NCI-H2081 treated with DMSO at 0.1 percent for 48 hours (cell line): ENCODE results near the gene SPIRE2.
"Not testable (repeated sequence)": the region's sequence is repeated elsewhere in the genome, so short reads cannot be mapped to it uniquely, and the experiment has no call there.

Experiments
- DNase-seq: peaks from one replicate; lab custom pipeline; 2025; lab: John Stamatoyannopoulos, UW

SPIRE2 gene

DNA sequence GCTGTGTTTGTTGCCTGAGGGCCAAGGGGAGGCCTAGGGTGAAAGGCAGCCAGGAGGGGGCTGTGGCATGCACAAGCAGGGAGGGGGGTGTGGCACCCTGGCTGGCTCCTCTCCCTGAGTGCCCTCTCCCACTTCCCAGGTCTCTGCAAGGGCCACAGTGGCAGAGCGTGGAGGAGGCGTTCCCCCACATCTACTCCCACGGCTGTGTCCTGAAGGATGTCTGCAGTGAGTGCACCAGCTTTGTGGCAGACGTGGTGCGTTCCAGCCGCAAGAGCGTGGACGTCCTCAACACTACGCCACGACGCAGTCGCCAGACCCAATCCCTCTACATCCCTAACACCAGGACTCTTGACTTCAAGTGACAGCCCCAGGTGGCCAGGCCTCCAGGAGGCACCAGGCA lies 41.6 kb downstream of the SPIRE2 start:
- no peak for DNase-seq

DNA sequence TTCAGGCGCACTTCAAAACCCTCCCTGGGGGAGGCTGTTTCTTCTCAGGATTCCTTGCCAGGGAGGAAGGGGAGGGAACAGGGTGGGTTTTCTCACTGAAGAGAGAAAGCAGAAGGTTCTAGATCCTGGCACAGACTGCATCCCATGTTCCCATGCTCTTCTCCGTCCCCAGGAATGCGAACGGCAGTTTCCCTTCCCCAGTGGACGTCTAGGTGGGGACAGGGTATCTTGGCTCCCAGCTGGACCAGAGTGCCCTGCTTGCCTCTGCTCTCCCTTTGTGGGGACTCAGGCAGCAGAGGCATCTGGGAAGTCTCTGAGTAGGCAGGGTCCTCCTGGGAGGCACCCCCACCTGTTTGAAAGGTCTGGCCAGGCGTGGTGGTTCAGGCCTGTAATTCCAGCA lies 42.2 kb downstream of the SPIRE2 start:
- DNase-seq = no peak

DNA sequence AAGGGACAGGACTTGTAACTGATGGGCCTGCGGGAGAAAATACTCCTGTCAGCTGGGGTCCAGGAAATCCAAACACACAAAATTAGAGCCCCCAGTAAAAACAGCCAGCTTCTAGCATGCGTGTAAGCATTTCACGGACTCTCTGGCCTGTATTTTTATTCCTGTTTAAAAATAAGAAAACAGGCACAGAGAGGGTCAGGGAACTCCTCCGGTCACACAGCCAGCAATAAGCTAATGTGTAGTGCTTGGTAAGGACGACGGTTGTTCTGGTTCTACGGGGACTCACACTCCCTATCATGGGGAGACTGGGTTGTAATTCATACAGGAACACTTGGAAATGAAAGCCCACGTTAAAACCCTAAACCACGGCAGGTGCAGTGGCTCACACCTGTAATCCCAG lies 43.6 kb downstream of the SPIRE2 start:
- DNase-seq = no peak

DNA sequence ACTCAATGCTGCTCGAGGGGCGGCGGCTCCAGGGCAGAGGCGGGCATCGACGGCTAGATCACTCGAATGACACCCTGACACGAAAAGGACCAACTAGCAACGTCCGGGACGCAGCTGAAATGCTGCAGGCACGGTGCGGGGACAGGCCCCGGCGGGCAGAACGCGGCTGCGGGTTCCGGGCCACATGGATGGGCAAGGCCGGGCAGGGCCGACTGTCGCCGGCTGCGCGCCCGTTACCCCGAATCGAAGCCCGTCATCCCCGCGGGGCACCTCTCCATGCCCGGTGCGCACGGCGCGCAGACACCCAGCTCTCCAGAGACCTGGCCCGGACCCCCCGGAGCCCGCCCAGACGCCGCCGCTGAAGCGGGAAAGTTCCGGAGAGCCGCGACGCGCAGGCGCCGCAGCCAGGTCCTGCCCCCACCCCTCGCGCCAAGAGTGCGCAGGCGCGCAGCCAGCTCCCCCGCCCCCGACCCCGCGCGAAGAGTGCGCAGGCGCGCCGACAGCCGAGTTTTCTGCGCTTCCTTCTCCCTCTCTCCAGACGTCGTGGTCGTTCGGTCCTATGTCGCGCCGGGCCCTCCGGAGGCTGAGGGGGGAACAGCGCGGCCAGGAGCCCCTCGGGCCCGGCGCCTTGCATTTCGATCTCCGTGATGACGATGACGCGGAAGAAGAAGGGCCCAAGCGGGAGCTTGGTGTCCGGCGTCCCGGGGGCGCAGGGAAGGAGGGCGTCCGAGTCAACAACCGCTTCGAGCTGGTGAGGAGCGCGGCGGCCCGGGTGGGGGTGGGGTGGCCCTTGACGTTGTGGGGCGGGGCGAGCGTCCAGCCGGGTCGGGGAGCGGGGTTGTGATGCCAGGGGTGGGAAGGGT lies 45.1 kb downstream of the SPIRE2 start, which contains the start of gene TCF25:
TSS of gene TCF25 (plus strand) at position 484 of the 863 bp plus-strand sequence. CDS start at position 560, 76 bp downstream.
- no peak for DNase-seq

DNA sequence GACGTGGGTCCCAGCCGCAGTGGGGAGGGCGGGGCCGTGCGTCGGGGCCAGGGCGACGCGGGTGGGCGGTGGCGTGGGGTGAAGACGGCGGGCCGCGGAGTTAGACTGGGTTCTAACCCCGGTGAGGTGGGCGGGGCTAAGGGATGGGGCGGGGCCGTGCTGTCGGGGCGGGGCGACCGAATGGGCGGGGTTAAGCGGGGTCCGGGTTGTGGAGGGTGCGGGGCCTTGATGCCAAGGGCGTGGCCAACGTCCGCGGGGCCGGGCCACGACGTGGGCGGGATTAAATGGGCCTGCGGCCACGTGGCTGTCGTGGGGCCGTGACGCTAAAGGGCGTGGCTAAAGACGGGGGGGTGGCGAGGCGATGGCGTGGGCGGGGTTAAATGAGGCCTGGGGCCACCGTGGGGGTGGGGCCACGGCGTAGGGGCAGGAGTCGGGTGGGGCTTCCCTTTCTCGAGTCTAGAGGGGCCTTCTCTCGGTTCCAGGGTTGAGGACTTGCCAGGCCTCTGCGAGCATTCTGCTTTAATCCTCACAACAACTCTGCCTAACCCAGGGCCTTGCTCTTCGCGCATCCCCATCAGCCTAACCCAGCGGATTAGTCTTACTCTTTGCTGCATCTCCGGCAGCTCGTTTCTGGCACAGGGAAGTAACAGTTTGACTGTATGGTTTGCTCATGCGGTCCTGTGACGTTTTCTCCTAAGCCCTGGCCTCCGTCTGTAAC lies 45.9 kb downstream of the SPIRE2 start:
- DNase-seq = no peak

DNA sequence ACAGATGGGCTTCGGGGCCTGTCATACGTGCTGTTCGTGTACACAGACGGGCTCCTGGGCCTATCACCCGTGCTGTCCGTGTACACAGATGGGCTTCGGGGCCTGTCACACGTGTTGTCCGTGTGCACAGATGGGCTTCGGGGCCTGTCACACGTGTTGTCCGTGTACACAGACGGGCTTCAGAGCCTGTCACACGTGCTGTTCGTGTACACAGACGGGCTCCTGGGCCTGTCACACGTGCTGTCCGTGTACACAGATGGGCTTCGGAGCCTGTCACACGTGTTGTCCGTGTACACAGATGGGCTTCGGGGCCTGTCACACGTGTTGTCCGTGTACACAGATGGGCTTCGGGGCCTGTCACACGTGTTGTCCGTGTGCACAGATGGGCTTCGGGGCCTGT lies 50.8 kb downstream of the SPIRE2 start:
- not testable (repeated sequence) for DNase-seq

DNA sequence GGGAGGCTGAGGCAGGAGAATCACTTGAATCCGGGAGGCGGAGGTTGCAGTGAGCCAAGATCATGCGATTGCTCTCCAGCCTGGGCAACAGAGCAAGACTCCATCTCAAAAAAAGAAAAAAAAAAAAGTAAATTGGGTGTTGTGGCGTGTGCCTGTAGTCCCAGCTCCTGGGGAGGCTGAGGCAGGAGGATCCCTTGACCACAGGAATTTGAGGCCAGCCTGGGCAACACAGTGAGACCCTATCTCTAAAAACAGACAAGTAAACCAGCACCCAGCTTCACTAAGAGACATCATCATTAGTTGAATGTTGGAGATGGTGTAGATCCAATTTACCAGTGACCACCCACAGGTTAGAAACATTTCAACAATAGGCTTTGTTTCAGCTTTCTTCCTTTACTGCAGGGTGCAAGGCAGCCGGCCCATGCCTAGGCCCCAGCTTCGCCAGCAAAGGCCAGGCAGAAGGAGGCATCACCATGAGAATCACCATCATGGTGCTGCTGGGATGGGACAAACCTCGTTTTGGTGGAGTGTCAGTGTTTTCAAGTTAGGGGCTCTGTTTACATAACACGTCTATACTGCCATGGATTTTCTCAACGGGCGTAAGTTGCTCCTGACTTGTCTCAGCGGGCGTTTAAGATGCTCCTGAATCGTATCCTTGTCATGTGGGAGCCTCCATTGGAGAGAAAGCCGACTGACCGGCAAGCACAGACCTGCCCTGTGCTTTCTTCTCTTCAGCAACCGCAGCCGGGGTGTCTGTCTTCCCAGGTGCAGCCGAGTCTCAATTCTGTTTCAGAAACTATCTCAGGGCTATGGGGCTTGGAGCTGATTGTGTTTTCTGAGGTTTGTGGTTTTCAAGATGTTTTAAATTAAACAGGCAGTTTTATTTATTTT lies 52.4 kb downstream of the SPIRE2 start:
- DNase-seq = no peak

DNA sequence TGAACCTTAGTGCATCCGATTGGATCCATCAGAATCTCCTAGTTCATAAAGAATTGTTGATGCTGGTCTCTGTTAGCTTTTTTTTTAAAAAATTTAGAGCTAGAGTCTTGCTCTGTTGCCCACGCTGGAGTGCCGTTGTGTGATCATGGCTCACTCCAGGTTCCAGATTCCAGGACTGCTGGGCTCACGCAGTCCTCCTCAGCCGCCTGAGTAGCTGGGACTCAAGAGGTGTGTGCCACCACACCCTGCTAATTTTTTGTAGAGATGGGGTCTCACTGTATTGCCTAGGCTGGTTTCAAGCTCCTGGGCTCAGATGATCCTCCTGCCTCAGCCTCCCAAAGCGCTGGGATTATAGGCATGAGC lies 53.1 kb downstream of the SPIRE2 start:
- DNase-seq = no peak

DNA sequence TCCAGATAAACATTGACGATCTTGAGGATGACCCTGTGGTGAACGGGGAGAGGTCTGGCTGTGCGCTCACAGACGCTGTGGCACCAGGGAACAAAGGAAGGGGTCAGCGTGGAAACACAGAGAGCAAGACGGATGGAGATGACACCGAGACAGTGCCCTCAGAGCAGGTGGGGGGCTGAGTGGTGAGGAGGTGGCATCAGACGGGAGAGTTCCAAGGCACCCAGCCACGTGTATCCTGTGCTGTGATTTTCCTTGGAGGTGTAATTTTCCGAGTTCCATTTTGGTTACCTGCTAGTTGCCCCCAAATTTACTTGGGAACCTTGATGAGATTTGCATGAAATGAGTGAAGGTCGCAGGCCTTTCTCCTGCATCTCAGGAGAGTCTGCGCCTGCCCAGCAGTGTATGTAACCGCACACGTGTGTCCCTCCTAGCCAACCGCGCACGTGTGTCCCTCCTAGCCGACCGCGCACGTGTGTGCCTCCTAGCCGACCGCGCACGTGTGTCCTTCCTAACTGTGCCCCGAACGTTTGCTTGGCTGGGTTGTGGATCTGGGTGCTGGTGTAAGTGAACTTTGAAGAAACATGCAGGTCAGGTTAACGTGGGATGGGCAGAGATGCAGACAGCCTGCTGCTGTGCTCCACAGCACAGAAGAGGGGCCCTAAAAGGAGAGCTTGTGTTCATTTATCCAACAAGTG lies 55.2 kb downstream of the SPIRE2 start:
- no peak for DNase-seq

DNA sequence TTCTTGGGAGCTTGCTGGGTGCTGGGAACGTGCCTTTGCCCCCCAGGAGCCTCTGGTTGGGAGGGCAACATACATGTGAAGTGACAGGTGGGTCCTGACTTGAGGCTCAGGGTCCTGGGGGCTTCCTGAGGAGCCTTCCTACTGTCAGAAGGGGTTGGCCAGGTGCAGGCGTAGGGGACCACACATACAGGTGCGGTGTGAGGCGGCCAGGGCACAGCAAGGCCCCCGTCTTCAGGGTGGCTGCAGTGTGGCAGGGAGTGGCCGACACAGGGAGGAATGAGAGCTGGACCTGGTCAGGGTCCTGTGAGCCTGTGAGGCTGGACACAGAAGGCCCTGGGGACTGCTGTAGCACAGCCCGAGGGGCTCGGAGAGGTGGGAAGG lies 55.8 kb downstream of the SPIRE2 start:
- no peak for DNase-seq

DNA sequence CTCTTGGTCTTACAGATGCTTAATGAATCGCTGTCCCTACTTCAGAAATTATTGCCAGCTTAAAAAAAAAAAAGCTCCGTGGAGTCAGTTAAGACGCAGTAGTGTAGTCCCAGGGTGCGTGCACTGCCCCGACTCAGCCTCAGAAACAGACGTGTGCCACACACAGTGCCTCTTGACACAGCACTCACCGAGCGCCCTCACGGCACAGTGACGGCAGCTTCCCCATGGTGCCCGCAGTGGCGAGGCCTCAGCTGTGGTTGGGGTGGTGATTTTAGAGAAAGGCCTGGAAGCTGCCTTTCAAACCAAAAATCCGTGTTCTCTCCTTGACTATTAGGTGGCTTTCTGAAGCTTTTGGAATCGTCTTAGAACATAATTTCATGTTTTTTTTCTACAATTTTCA lies 59.0 kb downstream of the SPIRE2 start:
- no peak for DNase-seq

DNA sequence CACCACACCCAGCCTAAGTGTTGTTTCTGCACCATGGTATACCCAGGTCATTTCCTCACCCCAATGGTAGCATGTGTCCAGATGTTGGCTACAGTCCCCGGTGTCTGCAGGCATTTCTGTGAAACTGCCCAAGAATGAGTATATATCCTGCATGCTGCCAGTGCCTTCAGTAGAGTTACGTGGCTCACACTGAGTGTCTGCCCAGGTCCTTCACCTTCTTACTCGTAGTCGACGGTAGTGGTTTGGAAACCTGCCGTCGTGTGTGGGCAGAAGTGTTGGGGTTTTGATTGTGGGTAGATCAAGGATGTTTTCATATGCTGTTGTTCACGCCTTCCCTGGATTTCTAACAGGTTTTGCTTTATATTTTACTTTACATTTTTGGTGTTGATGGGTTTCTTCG lies 61.9 kb downstream of the SPIRE2 start:
- no peak for DNase-seq

DNA sequence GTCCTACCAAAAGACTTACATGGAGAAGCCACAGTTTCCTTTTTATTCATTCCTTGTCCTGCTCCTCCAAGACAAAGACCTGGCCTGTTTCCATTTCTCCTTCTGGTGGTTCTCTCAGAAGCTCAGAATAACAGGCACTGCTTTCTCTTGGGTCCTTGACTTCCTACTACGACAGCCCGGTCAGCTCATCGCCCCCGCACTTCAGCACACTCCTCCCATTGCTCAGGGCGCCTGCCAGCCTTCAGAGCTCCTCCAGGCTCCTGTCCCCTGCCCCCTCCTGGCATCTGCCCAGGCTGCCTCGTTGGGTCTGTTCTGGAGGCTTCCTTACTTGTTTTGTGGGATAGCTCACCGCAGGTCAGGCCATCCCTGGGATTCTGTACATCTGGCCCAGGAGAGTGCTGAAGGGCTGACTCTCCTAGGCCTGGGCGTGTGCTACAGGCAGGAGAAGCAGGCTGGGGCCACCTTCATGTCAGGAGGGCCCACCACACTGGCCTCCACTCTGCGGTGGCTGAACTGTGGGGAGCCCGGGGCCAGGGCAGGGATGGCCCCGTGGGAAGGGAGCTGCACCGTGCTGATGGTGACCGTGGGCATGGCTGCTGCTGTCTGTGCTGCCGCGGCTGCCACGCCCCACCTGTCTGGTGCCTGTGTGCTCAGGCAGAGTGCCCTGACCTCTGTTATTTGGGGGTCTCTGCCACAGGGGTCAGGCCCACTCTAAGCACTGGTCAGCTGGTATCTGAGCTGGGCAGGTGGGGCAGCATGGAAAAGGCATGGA lies 62.8 kb downstream of the SPIRE2 start:
- DNase-seq = no peak

DNA sequence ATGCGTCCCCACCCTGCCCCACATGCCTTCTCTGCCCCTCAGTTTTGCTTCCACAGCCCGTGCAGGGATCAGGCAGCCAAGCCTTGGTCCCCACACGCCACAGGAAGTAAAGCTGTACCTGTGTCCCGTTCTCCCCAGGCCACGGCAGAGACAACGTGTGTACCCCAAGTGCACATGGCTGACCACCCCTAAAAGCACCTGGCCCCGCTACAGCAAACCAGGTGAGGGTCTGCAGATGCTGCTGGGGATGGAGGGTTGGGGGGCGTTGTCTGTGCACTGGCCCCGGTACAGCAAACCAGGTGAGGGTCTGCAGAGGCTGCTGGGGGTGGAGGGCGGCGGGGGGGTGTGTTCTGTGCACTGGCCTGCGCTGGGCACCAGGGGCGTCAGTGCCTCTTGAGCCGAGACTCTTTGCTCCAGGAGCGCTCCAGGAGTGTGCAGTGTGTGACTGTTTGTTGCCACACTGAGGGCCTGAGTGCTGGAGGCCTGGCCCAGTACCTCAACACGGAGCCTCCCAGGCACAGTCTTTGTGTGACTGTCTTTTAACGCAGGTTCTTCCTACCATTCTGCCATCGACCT lies 63.9 kb downstream of the SPIRE2 start:
- DNase-seq = no peak

DNA sequence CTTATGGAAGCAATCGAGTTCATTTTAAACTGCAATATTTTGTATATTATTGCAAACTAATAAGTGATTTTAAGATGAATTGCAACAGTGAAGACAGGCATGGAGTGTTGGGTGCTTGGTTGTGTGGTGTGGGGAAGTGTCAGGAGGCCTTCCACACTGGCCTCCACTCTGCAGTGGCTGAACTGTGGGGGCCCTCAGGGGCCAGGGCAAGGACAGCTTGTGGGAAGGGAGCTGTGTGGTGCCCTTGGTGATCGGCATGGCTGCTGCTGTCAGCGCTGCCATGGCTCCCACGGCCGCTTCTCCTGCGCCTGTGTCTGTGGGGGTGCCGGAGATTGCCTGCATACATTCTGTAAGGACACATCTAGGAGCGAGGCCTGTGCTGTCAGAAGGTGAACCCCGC lies 64.4 kb downstream of the SPIRE2 start:
- no peak for DNase-seq

DNA sequence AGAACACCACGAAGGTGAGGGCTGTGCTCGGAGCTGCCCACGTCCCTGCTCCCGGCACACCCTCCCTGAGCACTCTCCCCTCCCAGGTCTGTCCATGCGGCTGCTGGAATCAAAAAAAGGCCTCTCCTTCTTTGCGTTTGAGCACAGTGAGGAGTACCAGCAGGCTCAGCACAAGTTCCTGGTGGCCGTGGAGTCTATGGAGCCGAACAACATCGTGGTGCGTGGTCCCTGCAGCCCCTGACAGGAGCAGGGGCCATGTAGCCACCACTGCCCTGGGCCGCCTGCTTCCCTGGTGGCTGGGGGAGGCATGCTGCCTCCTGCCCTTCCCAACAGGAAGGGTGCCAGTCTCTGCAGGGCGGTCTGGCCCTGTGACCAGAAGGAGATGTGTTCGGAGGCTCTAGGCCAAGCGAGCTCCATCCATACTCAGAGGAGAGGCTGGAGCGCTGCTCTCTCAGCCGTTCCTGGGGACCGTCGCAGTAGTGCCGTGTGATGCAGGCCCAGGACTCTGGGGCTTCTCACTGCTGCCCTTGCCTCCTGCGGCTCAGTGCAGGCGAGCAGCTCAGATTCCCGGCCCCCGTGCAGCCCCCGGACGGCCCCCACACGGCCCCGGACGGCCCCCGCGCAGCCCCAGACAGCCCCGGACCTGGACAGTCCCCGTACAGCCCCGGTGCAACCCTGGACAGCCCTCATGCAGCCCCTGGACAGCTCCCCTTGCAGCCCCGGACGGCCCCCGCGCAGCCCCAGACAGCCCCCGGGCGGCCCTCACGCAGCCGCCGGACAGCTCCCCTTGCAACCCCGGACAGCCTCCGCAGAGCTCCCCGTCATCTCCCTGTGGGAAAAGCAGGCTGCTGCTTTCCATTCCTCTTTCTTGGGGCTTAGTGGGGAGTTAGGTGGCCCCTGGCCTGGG lies 65.6 kb downstream of the SPIRE2 start:
- DNase-seq = no peak

DNA sequence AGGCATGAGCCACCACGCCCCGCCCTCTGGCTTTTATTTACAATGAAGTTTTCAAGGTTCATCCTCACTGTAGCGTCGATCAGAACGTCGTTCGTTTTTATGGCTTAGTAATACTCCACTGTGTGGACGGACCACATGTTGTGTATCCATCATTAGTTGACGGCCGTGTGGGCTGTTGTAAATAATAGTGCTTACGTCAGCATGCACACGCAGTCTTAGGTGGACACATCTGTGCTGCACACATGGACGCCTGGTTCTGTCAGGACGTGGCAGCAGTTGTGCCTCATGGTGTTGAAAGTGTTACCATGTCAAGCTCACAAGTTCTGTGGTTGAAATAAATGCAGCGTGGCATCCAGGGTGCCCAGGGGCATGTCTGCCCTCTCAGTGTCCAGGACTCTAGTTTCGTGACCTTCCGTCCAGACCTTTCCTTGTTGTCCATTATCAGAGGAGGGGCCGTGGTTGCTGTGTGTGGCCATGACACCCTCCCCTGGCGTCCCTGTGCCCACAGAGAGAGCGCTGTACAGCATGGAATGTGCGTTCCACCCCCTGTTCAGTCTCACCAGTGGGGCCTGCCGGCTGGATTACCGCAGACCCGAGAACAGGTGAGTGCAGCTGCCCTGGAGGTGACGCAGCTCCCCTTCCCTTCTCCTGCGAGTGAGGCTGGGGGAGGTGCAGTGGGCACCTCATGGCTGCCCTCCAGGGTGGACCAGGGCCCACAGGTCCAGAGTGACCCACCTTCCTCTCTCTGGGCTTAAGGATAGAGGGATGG lies 67.4 kb downstream of the SPIRE2 start:
- no peak for DNase-seq

DNA sequence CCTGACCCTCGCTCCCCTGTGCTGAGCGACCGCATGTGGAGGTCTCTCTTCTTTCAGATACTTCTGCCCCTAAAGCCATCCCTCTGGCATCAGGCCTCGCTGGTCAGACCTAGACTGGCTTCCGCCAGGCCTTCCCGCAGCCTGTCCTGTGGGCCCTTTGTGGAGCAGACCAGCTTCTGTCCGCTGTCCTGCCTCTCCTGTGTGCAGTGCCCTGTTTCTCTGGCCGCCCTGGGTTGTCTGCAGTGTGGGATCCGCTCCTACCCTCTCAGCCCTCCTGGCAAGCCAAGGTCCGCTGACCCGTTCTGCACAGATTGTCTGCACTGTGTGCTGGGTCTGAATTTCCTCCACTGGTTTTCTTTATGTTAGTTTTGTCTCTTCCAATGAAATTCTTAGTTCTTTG lies 68.9 kb downstream of the SPIRE2 start:
- DNase-seq = no peak
